HCT116 (cell line): ENCODE data around the gene SLC13A3. TPM values are rescaled to one million over a fixed set of nuclear protein-coding genes. Genes with fewer than 3 reads are reported as not detected.

Source experiments
- ATAC-seq: fragments of 200-7000 bp; cut with Tn5 transposase; 2 replicates; pipeline ENCODE4 v1.9.1; 2020; ENCODE audit warnings: mild to moderate bottlenecking, moderate library complexity
- BruUV-seq: library from RNA; stranded (reverse); fragments of 400-500 nt; replicated peaks from 2 replicates; lab custom pipeline; 2021; lab: Mats Ljungman, UMichigan
- CTCF ChIA-PET: fragments of 300-600 bp; sonication (Branson Sonifier 250); formaldehyde crosslinking; loops from one replicate; lab custom pipeline; 2021; ENCODE audit warnings: antibody characterized with exemption; lab: Charles Lee
- POLR2A ChIA-PET: fragments of 300-600, 350-600 bp; sonication (Branson Sonifier 250); formaldehyde crosslinking; loops from one replicate; lab custom pipeline; 2021; ENCODE audit warnings: antibody characterized with exemption; lab: Charles Lee
- RAD21 ChIA-PET, 2 experiments: fragments of 300-600 bp; sonication (Branson Sonifier 250); formaldehyde crosslinking; loops; one replicate each; lab custom pipeline; 2023; ENCODE audit warnings: low total read pairs in 2 of 2; ENCODE audit not compliant: uncharacterized antibody in 2 of 2, unreplicated experiment in 2 of 2, low non-redundant PET in 1 of 2; lab: Charles Lee
- DNase-seq: peaks from one replicate; pipeline ENCODE4 v3.0.0-alpha.2; 2010; ENCODE audit warnings: low read depth, low spot score
- H2AFZ ChIP-seq: fragments of 200-600 bp; shearing (Covaris generic), sonication (generic); 2 replicates; pipeline ENCODE4 v1.6.1; 2017; ENCODE audit warnings: low read depth, mixed run types, mixed read lengths, antibody characterized with exemption, low read length; ENCODE audit not compliant: poor library complexity, severe bottlenecking
- H3K27ac ChIP-seq: 2 replicates; pipeline ENCODE4 v1.5.1; 2012; ENCODE audit warnings: low read depth, low read length
- H3K27me3 ChIP-seq: fragments of 200-600 bp; sonication (generic); 2 replicates; pipeline ENCODE4 v1.6.1; 2016; ENCODE audit warnings: mixed run types, low read length, mixed read lengths; ENCODE audit not compliant: insufficient read depth
- H3K36me3 ChIP-seq, 2 experiments: fragments of 200-500 bp in 1 of 2; fragments of 200-600 bp in 1 of 2; sonication (Bioruptor generic) in 1 of 2; sonication (generic) in 1 of 2; 2 replicates each; pipeline versions ENCODE4 v1.5.1 to v1.6.1; 2014 to 2016; ENCODE audit warnings: low read length in 2 of 2, inconsistent platforms in 1 of 2, mixed read lengths in 1 of 2, mixed run types in 1 of 2; ENCODE audit not compliant: insufficient read depth in 2 of 2, control insufficient read depth in 1 of 2
- H3K4me1 ChIP-seq, 2 experiments: fragments of 200-600 bp in 1 of 2; sonication (generic) in 1 of 2; 2 replicates each; pipeline versions ENCODE4 v1.5.1 to v1.6.1; 2012 to 2017; ENCODE audit warnings: low read length in 2 of 2, inconsistent platforms in 1 of 2, mild to moderate bottlenecking in 1 of 2, mixed read lengths in 1 of 2, mixed run types in 1 of 2, moderate library complexity in 1 of 2; ENCODE audit not compliant: insufficient read depth in 2 of 2, control insufficient read depth in 1 of 2
- H3K4me2 ChIP-seq: fragments of 200-600 bp; sonication (generic); 2 replicates; pipeline ENCODE4 v1.6.1; 2017; ENCODE audit warnings: mixed run types, low read length, mixed read lengths
- H3K4me3 ChIP-seq, 2 experiments: fragments of 200-600 bp in 1 of 2; sonication (generic) in 1 of 2; replicated peaks in 1 of 2; 2 replicates each; pipeline ENCODE4 v1.5.1; 2011 to 2016; ENCODE audit warnings: low read length in 2 of 2, control low read depth in 1 of 2, low read depth in 1 of 2, mild to moderate bottlenecking in 1 of 2, mixed read lengths in 1 of 2, mixed run types in 1 of 2
- H3K79me2 ChIP-seq: fragments of 200-600 bp; sonication (generic); 2 replicates; pipeline ENCODE4 v1.6.1; 2017; ENCODE audit warnings: mild to moderate bottlenecking, mixed run types, low read length, moderate library complexity, mixed read lengths; ENCODE audit not compliant: insufficient read depth
- H3K9ac ChIP-seq: fragments of 200-600 bp; sonication (generic); 2 replicates; pipeline ENCODE4 v1.6.1; 2016; ENCODE audit warnings: low read length, mixed read lengths
- H3K9me2 ChIP-seq: fragments of 200-600 bp; sonication (generic), shearing (Covaris generic); 2 replicates; pipeline ENCODE4 v1.6.1; 2017; ENCODE audit warnings: mixed run types, mild to moderate bottlenecking, moderate library complexity; ENCODE audit not compliant: insufficient read depth
- H3K9me3 ChIP-seq, 2 experiments: fragments of 200-500 bp in 1 of 2; fragments of 200-600 bp in 1 of 2; sonication (Bioruptor generic) in 1 of 2; sonication (generic) in 1 of 2; 2 replicates each; pipeline ENCODE4 v1.6.1; 2014 to 2017; ENCODE audit warnings: low read length in 2 of 2, mixed read lengths in 2 of 2, inconsistent platforms in 1 of 2, low read depth in 1 of 2, mild to moderate bottlenecking in 1 of 2, mixed run types in 1 of 2, moderate library complexity in 1 of 2; ENCODE audit not compliant: control insufficient read depth in 1 of 2, insufficient read depth in 1 of 2
- H4K20me1 ChIP-seq: fragments of 200-600 bp; sonication (generic), shearing (Covaris generic); 2 replicates; pipeline ENCODE4 v1.6.1; 2017; ENCODE audit warnings: mixed run types, mild to moderate bottlenecking, moderate library complexity; ENCODE audit not compliant: insufficient read depth
- CBX3 ChIP-seq: IDR thresholded peaks from 2 replicates; pipeline ENCODE4 v1.6.1; 2012; ENCODE audit warnings: low read depth
- ELF1 ChIP-seq: IDR thresholded peaks from 2 replicates; pipeline ENCODE4 v1.6.1; 2012; ENCODE audit warnings: low read depth, borderline replicate concordance
- EZH2 ChIP-seq: fragments of 200-600 bp; sonication (generic); IDR thresholded peaks from 2 replicates; pipeline ENCODE4 v1.6.1; 2017; ENCODE audit warnings: antibody characterized with exemption, mixed run types
- JUND ChIP-seq: IDR thresholded peaks from 2 replicates; pipeline ENCODE4 v1.6.1; 2012
- POLR2AphosphoS5 ChIP-seq: IDR thresholded peaks from 2 replicates; pipeline ENCODE4 v1.6.1; 2011; ENCODE audit warnings: mild to moderate bottlenecking, low read depth, low read length, moderate library complexity
- SP1 ChIP-seq: IDR thresholded peaks from 2 replicates; pipeline ENCODE4 v1.6.1; 2012; ENCODE audit warnings: low read depth
- TCF7L2 ChIP-seq: IDR thresholded peaks from 2 replicates; pipeline ENCODE4 v1.7.0; 2011; ENCODE audit warnings: borderline replicate concordance, inconsistent platforms; ENCODE audit not compliant: insufficient read depth, insufficient read length; ENCODE audit errors: extremely low read depth
- intact Hi-C: fragments of 100-400 bp; cut with micrococcal nuclease; formaldehyde crosslinking; loops from 2 replicates; pipeline ENCODE4 v1.10.0; 2022
- total RNA-seq: library from RNA; stranded (reverse); gene quantifications from one replicate; pipeline ENCODE4 v1.2.1, GENCODE V29; 2021; ENCODE audit not compliant: unreplicated experiment

Gene SLC13A3
- total RNA-seq, 1 experiment from 2014 or later: not detected

GRCh38 chr20:46695892-46696291 lies 44.6 kb upstream of the SLC13A3 start:
- H3K4me3 ChIP-seq: no peak overlapping the region
- no peak for DNase-seq
- no peaks in the 10 kb centered on the region for H3K9me2 ChIP-seq
- intact Hi-C loops: no loop called here
- BruUV-seq: no TSS peak
- no peaks in the 10 kb centered on the region for H3K79me2 ChIP-seq
- no peaks in the 10 kb centered on the region; a peak in 1 of 4 replicates for H3K9me3 ChIP-seq
- H3K27ac ChIP-seq: no peak overlapping the region
- H3K9ac ChIP-seq: no peak overlapping the region
- CTCF ChIA-PET: no interaction called here
- no peaks in the 10 kb centered on the region for H3K36me3 ChIP-seq
- TF ChIP-seq JUND: no peak
- TF ChIP-seq TCF7L2: no peak
- no peak for TF ChIP-seq EZH2
- TF ChIP-seq, all 23 proteins: peak for 0
- ChIA-PET POLR2A (interaction anchor here (1.9 kb wide), 2 partner anchors 8 to 13 kb away, joined by 4 read pairs; no protein-coding TSS in a partner anchor), RAD21 (no interaction called here)
- Histone ChIP-seq H3K4me2 (no peak overlapping the region), H4K20me1 (no peaks in the 10 kb centered on the region), H3K27me3 (no peaks in the 10 kb centered on the region), H3K4me1 (peaks cover 0 to 12% of the 10 kb centered on the region in 2 experiments; a peak in 1 of 4 replicates), H2AFZ (no peak overlapping the region)
- no peak for ATAC-seq

- Histone ChIP-seq H3K27ac (no peak overlapping the region), H2AFZ (peak overlapping the region; percentile 77), H3K4me2 (no peak overlapping the region), H3K9me3 (no peaks in the 10 kb centered on the region; a peak in 1 of 4 replicates), H3K9me2 (no peaks in the 10 kb centered on the region), H3K4me1 (peaks cover 3 to 17% of the 10 kb centered on the region in 2 experiments; a peak in 2 of 4 replicates), H3K36me3 (no peaks in the 10 kb centered on the region), H4K20me1 (no peaks in the 10 kb centered on the region), H3K9ac (no peak overlapping the region), H3K27me3 (no peaks in the 10 kb centered on the region), H3K79me2 (no peaks in the 10 kb centered on the region), H3K4me3 (no peak overlapping the region)
- no TSS peak for BruUV-seq
- TF ChIP-seq CBX3: no peak
- TF ChIP-seq JUND: no peak
- 0 out of 2 replicates have a peak, but pooled peaks have one; percentile 15 for TF ChIP-seq ELF1
- peak; percentile 31; the same call in 1 of the 2 replicates for TF ChIP-seq POLR2AphosphoS5
- peak; percentile 62 for TF ChIP-seq SP1
- intact Hi-C loops: no loop called here
- DNase-seq (no peak), ATAC-seq (peak; percentile 39; the same call in 1 of the 2 replicates)
- RAD21 ChIA-PET: no interaction called here
- POLR2A ChIA-PET: interaction anchor here (1.9 kb wide), 2 partner anchors 10 to 14 kb away, joined by 4 read pairs; no protein-coding TSS in a partner anchor
- CTCF ChIA-PET: interaction anchor here (1.1 kb wide), 1 partner anchor 130 kb away, joined by 3 read pairs; no protein-coding TSS in a partner anchor
Measured at GRCh38 chr20:46694484-46694883, 43.2 kb upstream of the SLC13A3 start.
